HG03139 (cell line): ENCODE measurements around the gene LPCAT2.

Source experiments
- ATAC-seq: cut with Tn5 transposase; IDR thresholded peaks from one replicate; pipeline ENCODE4 v1.9.1; 2021; ENCODE audit not compliant: unreplicated experiment

Gene LPCAT2

DNA sequence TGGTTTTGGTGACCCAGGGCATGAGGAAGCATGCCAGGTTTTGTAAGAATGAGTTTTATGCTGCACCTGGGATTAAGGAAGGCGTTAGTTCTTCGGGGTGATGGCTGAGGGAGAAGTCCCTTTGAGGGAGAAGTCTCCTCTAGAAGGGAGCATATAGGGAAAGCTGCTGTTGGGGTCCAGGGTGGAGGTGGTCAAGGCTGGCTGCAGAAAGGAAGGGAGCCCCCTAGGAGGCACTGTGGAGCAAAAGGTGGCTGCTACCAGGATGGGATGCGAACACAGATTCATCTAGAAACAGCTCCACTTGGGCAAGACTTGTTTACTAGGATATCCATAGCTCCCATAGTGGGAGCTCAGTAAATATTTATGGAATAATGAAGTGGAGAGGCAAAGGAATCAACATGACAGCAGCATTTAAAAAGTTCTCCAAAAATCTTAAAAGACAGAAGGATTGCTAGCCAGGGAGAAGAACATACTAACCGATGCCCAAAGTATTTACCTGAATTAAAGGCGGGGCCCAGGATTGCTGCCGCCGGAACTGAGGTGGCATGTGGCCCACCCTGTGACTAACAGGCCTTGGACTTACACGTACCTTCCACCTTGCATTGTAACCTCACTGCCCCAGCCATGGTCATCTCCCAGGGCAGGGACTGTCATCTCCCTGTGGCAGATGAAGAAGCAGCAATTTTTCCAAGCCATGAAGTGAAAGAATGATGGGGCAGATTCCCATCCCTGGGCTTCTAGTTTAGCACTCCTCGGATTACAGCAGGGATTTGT lies 7.1 kb upstream of the LPCAT2 start:
- ATAC-seq: no peak

DNA sequence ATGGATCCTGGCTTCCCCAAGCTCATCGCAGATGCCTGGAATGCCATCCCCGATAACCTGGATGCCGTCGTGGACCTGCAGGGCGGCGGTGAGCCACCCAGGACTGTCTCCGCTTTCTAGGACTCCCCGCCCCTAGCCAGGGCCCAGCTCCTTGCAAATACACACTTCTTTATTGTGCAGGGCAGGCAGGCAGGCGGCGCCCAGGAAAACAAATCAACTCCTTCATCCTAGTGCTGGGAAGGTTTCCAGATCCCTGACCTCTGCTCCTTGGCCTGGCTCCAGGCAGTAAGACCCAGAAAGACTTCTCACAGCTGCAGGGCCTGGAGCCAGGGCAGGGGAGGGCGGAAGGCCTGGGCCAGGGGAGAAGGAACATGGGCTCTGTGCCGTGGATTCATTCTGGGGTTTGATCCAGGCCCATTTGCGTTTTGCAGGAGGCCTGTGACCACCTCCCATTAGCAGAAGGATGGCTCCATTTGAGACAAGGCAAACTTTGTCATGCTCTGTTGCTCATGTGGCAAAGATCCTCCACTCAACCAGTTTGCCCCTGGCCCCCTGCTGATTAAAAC lies 6.0 kb upstream of the LPCAT2 start:
- no peak for ATAC-seq

DNA sequence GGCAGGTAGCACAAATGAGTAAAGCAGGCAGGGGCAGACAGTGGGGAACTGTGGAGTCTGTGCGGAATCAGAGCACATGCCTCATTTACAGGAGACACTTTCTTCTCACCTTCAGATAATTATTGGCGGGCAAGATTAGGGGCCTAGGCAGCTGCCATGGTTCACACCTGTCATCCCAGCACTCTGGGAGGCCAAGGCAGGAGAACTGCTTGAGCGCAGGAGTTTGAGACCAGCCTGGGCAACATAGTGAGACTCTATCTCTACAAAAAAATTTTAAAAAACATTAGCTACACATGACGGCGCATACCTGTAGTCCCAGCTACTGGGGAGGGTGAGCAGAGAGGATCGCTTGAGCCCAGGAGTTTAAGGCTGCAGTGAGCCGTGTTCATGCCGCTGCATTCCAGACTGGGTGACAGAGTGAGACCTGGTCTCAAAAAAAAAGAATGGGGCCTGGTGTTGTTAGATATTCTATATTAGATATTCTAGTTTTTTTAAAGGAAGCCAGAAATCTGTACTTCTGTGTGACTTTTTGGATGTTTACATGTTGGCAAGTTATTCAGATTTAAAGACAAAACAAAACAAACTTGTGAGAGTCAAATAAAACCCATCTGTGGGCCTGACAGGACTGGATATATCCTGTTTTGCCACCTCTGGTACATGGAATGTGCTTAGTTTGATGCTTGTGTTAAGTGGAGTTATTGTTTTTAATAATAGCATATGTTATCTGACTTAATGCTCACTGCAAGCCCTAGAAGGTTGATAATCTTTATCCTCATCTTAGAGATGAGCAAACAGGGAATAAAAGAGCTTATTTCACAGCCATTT lies 4.9 kb upstream of the LPCAT2 start:
- no peak for ATAC-seq

DNA sequence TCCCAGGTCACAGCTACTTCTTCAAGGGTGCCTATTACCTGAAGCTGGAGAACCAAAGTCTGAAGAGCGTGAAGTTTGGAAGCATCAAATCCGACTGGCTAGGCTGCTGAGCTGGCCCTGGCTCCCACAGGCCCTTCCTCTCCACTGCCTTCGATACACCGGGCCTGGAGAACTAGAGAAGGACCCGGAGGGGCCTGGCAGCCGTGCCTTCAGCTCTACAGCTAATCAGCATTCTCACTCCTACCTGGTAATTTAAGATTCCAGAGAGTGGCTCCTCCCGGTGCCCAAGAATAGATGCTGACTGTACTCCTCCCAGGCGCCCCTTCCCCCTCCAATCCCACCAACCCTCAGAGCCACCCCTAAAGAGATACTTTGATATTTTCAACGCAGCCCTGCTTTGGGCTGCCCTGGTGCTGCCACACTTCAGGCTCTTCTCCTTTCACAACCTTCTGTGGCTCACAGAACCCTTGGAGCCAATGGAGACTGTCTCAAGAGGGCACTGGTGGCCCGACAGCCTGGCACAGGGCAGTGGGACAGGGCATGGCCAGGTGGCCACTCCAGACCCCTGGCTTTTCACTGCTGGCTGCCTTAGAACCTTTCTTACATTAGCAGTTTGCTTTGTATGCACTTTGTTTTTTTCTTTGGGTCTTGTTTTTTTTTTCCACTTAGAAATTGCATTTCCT lies 3.4 kb upstream of the LPCAT2 start:
- ATAC-seq: no peak

- no peak for ATAC-seq
These were observed 2.8 kb upstream of the LPCAT2 start for GRCh38 chr16:55506083-55506482.

- ATAC-seq: no peak
These were observed 2.2 kb upstream of the LPCAT2 start for GRCh38 chr16:55506708-55507107.

GRCh38 chr16:55508271-55508921 lies 476 bp upstream of the LPCAT2 start:
- ATAC-seq: no peak

GRCh38 chr16:55510185-55510805 lies 1.4 kb downstream of the LPCAT2 start:
- ATAC-seq: no peak

DNA sequence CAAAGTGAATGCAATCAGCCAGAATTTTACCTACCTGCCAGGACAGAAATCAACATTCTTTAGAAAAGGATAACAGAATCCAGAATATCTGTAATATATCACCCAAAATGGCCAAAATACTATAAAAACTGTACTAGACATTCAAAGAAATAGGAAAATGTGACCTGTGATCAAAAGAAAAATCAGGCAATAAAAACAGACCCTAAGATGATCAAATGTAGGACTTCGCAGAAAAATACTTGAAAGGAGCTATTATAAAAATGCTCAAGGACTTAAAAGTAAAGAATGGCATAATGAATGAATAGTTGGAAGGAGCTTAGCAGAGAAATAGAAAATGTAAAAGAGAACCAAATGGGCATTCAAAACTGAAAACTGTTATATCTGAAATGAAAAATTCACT lies 4.1 kb downstream of the LPCAT2 start:
- ATAC-seq: no peak

DNA sequence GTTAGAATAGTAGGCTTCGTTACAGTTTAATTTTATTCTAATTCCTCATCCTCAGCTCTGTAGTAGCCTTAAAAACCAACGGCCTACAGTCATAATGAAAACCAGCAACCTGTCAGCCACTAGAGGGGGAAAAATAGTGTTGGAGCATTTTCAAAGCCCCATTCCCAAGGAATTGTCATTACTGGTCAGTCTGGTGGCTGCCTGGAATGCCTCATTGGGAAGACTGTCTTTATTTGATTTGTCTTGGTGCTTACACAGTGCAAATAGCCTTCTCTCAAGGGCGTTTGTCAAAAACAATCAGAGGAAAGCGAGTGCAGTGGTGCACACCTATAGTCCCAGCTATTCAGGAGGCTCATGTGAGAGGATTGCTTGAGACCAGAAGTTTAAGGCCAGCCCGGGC lies 4.7 kb downstream of the LPCAT2 start:
- no peak for ATAC-seq

DNA sequence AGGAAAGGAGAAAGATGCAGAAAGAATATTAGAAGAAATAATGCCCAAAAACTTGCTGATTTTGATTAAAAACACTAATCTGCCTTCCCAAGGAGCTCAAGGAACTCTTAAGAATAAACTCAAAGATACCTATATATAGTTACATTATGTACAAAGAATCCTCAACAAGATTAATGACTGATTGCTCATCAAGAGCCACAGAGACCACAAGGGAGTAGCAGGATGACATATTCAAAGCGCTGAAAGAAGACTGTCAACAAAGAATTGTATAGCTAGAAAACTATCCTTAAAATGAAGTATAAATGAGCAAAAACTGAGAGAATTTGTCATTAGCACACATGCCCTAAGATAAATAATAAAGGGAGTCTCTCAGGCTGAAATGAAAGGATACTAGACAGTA lies 6.2 kb downstream of the LPCAT2 start:
- no peak for ATAC-seq

- no peak for ATAC-seq
These were observed 12.9 kb downstream of the LPCAT2 start for GRCh38 chr16:55521792-55522191.

GRCh38 chr16:55526441-55526840 lies 17.6 kb downstream of the LPCAT2 start:
- ATAC-seq: no peak

- ATAC-seq: no peak
These were observed 19.0 kb downstream of the LPCAT2 start for GRCh38 chr16:55527885-55528284.

DNA sequence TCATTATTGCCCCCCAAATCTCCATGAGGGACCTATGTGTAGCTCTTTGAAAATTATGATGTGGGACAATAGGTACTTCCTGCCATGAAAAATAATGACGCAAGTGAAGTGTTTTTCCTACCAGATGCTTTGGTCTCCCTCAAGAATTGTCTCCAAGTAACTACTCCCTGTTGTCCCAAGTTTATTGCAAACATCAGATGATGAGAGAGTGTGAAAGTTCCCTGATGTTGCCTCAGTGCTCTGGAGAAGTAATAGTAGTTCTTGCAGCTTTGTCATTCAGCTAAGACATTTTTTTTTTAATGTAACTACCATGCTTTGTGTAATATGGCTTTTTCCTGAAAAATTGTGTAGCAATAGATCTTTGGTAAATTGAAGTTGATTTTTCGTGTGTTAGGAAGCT lies 20.1 kb downstream of the LPCAT2 start:
- ATAC-seq: no peak

DNA sequence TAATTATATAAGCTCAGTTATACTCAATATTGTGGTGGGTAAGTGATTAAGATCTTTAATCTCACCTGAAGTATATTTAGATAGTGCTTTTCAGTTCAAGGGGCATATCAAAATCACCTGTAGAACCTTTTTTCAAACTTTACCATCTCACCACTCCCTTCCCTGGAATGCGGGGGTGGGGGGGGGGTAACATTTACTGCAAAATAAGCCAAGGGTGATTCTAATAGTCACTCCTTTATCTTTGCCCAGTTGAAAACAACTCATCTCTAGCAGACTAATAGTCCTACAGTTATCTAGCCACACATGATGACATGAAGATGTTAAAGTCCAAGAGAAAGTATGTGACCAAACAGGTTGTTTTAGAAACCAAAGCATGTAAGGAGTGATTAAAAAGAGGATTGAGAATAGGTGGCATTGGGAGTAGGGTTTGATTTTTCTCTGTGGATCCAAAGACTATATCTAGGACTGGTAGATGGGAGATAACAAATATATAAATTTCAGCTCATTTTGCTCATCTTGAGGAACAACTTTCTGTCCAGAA lies 21.5 kb downstream of the LPCAT2 start:
- ATAC-seq: no peak

- ATAC-seq: no peak
These were observed 23.4 kb downstream of the LPCAT2 start for GRCh38 chr16:55532227-55532626.

- ATAC-seq: no peak
These were observed 25.9 kb downstream of the LPCAT2 start for GRCh38 chr16:55534756-55535155.

- no peak for ATAC-seq
These were observed 30.2 kb downstream of the LPCAT2 start for GRCh38 chr16:55539049-55539448.

- ATAC-seq: no peak
These were observed 30.6 kb downstream of the LPCAT2 start for GRCh38 chr16:55539488-55539887.
